Measurements from ENCODE around the gene SAP30BP. TPM values are rescaled to one million over a fixed set of nuclear protein-coding genes. Genes with fewer than 3 reads are reported as not detected.

SAP30BP gene
- total RNA-seq, 1 experiment from 2014 or later: 89.7 TPM

DNA sequence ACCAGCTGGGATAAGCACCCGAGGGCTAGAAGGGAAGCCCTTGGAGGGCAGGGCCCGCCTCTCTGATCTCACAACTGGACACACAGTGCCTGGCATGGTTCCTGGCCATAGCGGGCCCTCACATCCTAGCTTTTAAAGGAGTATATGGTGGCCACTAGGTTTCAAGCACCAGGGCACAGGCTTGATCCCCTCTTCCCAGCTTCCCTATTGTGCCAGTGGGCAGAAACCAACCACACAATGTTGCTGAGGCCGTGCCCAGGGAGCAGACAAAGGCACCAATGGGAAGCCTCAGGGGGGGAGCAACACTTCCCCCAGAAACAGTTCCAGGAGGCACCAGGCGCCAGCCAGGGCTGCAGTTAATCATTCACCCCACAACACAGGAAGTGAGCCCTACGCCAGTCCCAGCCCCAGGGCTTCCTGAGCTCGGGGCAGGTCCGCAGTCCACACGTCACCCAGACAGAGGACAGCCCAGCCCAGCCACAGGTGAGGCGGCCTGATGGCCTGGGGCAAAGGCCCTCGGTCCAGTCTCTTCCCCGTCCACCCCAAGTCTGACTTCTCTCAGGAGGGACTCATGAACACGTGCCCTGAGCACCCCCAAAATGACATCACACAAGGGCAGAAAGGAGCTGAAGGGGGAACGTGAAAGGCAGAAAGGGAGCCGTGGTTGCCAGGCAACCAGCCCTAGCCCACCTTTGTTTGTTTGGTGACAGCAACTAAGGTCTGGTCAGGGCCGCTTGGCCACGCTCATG lies 21.1 kb upstream of the SAP30BP start:
- TF ChIP-seq, protein P1, sequence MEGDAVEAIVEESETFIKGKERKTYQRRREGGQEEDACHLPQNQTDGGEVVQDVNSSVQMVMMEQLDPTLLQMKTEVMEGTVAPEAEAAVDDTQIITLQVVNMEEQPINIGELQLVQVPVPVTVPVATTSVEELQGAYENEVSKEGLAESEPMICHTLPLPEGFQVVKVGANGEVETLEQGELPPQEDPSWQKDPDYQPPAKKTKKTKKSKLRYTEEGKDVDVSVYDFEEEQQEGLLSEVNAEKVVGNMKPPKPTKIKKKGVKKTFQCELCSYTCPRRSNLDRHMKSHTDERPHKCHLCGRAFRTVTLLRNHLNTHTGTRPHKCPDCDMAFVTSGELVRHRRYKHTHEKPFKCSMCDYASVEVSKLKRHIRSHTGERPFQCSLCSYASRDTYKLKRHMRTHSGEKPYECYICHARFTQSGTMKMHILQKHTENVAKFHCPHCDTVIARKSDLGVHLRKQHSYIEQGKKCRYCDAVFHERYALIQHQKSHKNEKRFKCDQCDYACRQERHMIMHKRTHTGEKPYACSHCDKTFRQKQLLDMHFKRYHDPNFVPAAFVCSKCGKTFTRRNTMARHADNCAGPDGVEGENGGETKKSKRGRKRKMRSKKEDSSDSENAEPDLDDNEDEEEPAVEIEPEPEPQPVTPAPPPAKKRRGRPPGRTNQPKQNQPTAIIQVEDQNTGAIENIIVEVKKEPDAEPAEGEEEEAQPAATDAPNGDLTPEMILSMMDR (conservative IDR thresholded peaks at IDR 0.05): no peak
- Histone ChIP-seq H3K79me2 (ENCODE audit: insufficient read depth, low read length) (no peaks in the 10 kb centered on the region), H2BK15ac (ENCODE audit: low read depth, low read length) (no peak overlapping the region), H3K18ac (ENCODE audit: insufficient read length, low read depth, low read length) (no peak overlapping the region), H2AK5ac (ENCODE audit: insufficient read length, low read length) (no peak overlapping the region), H3K23me2 (ENCODE audit: insufficient read length, low read depth, low read length, poor library complexity, severe bottlenecking) (no peaks in the 10 kb centered on the region), H3K79me1 (ENCODE audit: insufficient read depth, low read depth, low read length, poor library complexity, severe bottlenecking) (no peaks in the 10 kb centered on the region), H2BK5ac (ENCODE audit: insufficient read length, low read length) (no peak overlapping the region), H2BK20ac (ENCODE audit: low read depth, low read length, poor library complexity, severe bottlenecking) (no peak overlapping the region), H4K5ac (ENCODE audit: insufficient read length, low read depth, low read length) (no peak overlapping the region), H3K4me2 (ENCODE audit: insufficient read depth, insufficient read length, low read length) (no peak overlapping the region), H3K4ac (ENCODE audit: low read depth, low read length) (no peak overlapping the region), H3T11ph (ENCODE audit: low read length) (no peak overlapping the region), H3K9me3 (ENCODE audit: control insufficient read depth, low read depth, low read length) (no peaks in the 10 kb centered on the region), H3K27ac (ENCODE audit: insufficient read length, low read depth, low read length) (no peak overlapping the region), H3K4me1 (ENCODE audit: insufficient read depth, low read length) (peaks cover 7% of the 10 kb centered on the region; the same call in 1 of the 2 replicates), H4K91ac (ENCODE audit: insufficient read length, low read depth, low read length) (no peak overlapping the region), H2BK12ac (ENCODE audit: insufficient read length, low read depth, low read length) (no peak overlapping the region), H3K56ac (ENCODE audit: insufficient read length, low read depth, low read length) (no peak overlapping the region), H4K8ac (replicated peaks; ENCODE audit: insufficient read length, low read depth, low read length) (no peak overlapping the region), H3K9ac (ENCODE audit: extremely low read depth, insufficient read length, low read length) (no peak overlapping the region), H3K23ac (ENCODE audit: insufficient read length, low read depth, low read length) (no peak overlapping the region), H2BK120ac (ENCODE audit: low read depth, low read length, poor library complexity, severe bottlenecking) (no peak overlapping the region), H3K27me3 (ENCODE audit: insufficient read depth, low read length) (no peaks in the 10 kb centered on the region), H2AFZ (ENCODE audit: low read length) (no peak overlapping the region), H4K20me1 (ENCODE audit: control insufficient read depth, insufficient read depth, insufficient read length) (no peaks in the 10 kb centered on the region), H3K14ac (ENCODE audit: insufficient read depth, low read length) (no peak overlapping the region; the same call in 1 of the 2 replicates)
- no peak overlapping the region for H3K4me3 Mint-ChIP-seq
- peaks cover 29 to 34% of the 10 kb centered on the region in 2 experiments for H3K4me1 Mint-ChIP-seq
- peak; percentile 60 for DNase-seq
- peaks cover 16 to 28% (median 26%) of the 10 kb centered on the region in 3 experiments; a peak in 6 of 7 replicates for H3K36me3 Mint-ChIP-seq (ENCODE audit: insufficient read depth in 1 of 3, low read depth in 3 of 3)
- H3K27ac Mint-ChIP-seq: peak overlapping the region in 2 of 3 experiments; percentile 62 to 95; a peak in 3 of 7 replicates
- no CpG with 5 or more reads among the region's 17 CpGs for WGBS (ENCODE audit: extremely low coverage, insufficient read length, low lambda C conversion rate)
- H3K9me3 Mint-ChIP-seq: no peaks in the 10 kb centered on the region
- H3K27me3 Mint-ChIP-seq (ENCODE audit: low read depth): no peaks in the 10 kb centered on the region

Measured in H9 (cell line).